Inflammatory macrophage (primary cell): ENCODE results near the gene TIMP2.
"Not testable (repeated sequence)": the region's sequence is repeated elsewhere in the genome, so short reads cannot be mapped to it uniquely, and the experiment has no call there.

Experiments
- DNase-seq, 2 donors: peaks; one replicate each; pipeline ENCODE4 v3.0.0-alpha.2; 2020 to 2022

TIMP2 gene

GRCh38 chr17:78954684-78955083 is 29.5 kb upstream of the TIMP2 start:
- no peak for DNase-seq

- DNase-seq = no peak
Observed at GRCh38 chr17:78953356-78954350, 28.5 kb upstream of the TIMP2 start.

GRCh38 chr17:78952706-78953105 is 27.5 kb upstream of the TIMP2 start:
- DNase-seq = no peak

GRCh38 chr17:78951967-78952551 is 26.9 kb upstream of the TIMP2 start:
- no peak for DNase-seq

GRCh38 chr17:78950870-78951269 is 25.7 kb upstream of the TIMP2 start:
- no peak for DNase-seq

GRCh38 chr17:78947235-78948149 is 22.3 kb upstream of the TIMP2 start:
- DNase-seq = peak in 1 of 2 donors; percentile 19

GRCh38 chr17:78946631-78947030 is 21.4 kb upstream of the TIMP2 start:
- DNase-seq = peak in 1 of 2 donors; percentile 13

- no peak for DNase-seq
Observed at GRCh38 chr17:78946131-78946530, 20.9 kb upstream of the TIMP2 start.

GRCh38 chr17:78945455-78945854 is 20.3 kb upstream of the TIMP2 start:
- not testable (repeated sequence) for DNase-seq

- no peak for DNase-seq
Observed at GRCh38 chr17:78944956-78945355, 19.8 kb upstream of the TIMP2 start.

GRCh38 chr17:78944026-78944425 is 18.8 kb upstream of the TIMP2 start:
- DNase-seq = no peak

- DNase-seq = no peak
Observed at GRCh38 chr17:78940708-78941107, 15.5 kb upstream of the TIMP2 start.

GRCh38 chr17:78940258-78940657 is 15.1 kb upstream of the TIMP2 start:
- DNase-seq = no peak

GRCh38 chr17:78939615-78940014 is 14.4 kb upstream of the TIMP2 start:
- DNase-seq = no peak

- no peak for DNase-seq
Observed at GRCh38 chr17:78937561-78937960, 12.4 kb upstream of the TIMP2 start.

- no peak for DNase-seq
Observed at GRCh38 chr17:78935419-78936323, 10.5 kb upstream of the TIMP2 start.

GRCh38 chr17:78934681-78935418 is 9.7 kb upstream of the TIMP2 start:
- DNase-seq = no peak

- DNase-seq = peak; percentile 68 to 73
Observed at GRCh38 chr17:78933959-78934568, 8.9 kb upstream of the TIMP2 start.

- DNase-seq = peak; percentile 46 to 57
Observed at GRCh38 chr17:78933025-78933958, 8.1 kb upstream of the TIMP2 start.
